ENCODE data around the gene DNAH14. TPM values are rescaled to one million over a fixed set of nuclear protein-coding genes. Genes with fewer than 3 reads are reported as not detected.

DNAH14 gene
- total RNA-seq, 2 donors from 2014 or later, result 16.9 to 33.3 TPM

GRCh38 chr1:225260319-225260718 lies 330.8 kb downstream of the DNAH14 start:
- ATAC-seq (no peak), DNase-seq (no peak)
- 67 to 77% methylated on average over 1 of the region's 1 CpG for WGBS, 2 donors
- Histone ChIP-seq H3K27me3 (no peaks in the 10 kb centered on the region), H3K27ac (no peak overlapping the region), H3K36me3 (replicated peaks in 1 of 2; ENCODE audit: insufficient read depth in 1 of 2, low read depth in 2 of 2) (no peaks in the 10 kb centered on the region), H3K4me1 (no peaks in the 10 kb centered on the region), H3K9me3 (no peaks in the 10 kb centered on the region), H3K4me3 (no peak overlapping the region)
- TF ChIP-seq POLR2A (IDR thresholded peaks at IDR 0.05) (no peak), CTCF (IDR thresholded peaks at IDR 0.05) (no peak)
- intact Hi-C loops (cut with DNase I), result no loop called here

GRCh38 chr1:225277445-225277844 lies 348.0 kb downstream of the DNAH14 start:
- Histone ChIP-seq H3K4me1 (no peaks in the 10 kb centered on the region), H3K4me3 (no peak overlapping the region), H3K27me3 (no peaks in the 10 kb centered on the region), H3K27ac (no peak overlapping the region), H3K9me3 (peaks cover 0 to 5% (median 0%) of the 10 kb centered on the region in 3 donors), H3K36me3 (replicated peaks in 1 of 2; ENCODE audit: insufficient read depth in 1 of 2, low read depth in 2 of 2) (no peaks in the 10 kb centered on the region)
- WGBS, 2 donors, result 96 to 97% methylated on average over 3 of the region's 3 CpGs
- ATAC-seq (no peak), DNase-seq (no peak)
- no peak for TF ChIP-seq CTCF (IDR thresholded peaks at IDR 0.05)
- no peak for TF ChIP-seq POLR2A (IDR thresholded peaks at IDR 0.05)
- intact Hi-C loops (cut with DNase I), result no loop called here

- no peaks in the 10 kb centered on the region for H3K4me1 ChIP-seq
- ATAC-seq (no peak), DNase-seq (no peak)
- H3K36me3 ChIP-seq (replicated peaks in 1 of 2; ENCODE audit: insufficient read depth in 1 of 2, low read depth in 2 of 2), result no peaks in the 10 kb centered on the region
- H3K27me3 ChIP-seq, result no peaks in the 10 kb centered on the region
- intact Hi-C loops (cut with DNase I), result no loop called here
- no peak overlapping the region for H3K4me3 ChIP-seq
- TF ChIP-seq CTCF (IDR thresholded peaks at IDR 0.05) (no peak), POLR2A (IDR thresholded peaks at IDR 0.05) (no peak)
- H3K27ac ChIP-seq, result no peak overlapping the region
- H3K9me3 ChIP-seq, result peaks cover 0 to 5% (median 0%) of the 10 kb centered on the region in 3 donors
These were observed 351.1 kb downstream of the DNAH14 start for GRCh38 chr1:225280563-225280962.

- no peaks in the 10 kb centered on the region for H3K27me3 ChIP-seq
- H3K4me1 ChIP-seq, result no peaks in the 10 kb centered on the region
- ATAC-seq (no peak), DNase-seq (no peak)
- no peak overlapping the region for H3K4me3 ChIP-seq
- TF ChIP-seq CTCF (IDR thresholded peaks at IDR 0.05), result no peak
- TF ChIP-seq POLR2A (IDR thresholded peaks at IDR 0.05), result no peak
- H3K9me3 ChIP-seq, result no peaks in the 10 kb centered on the region
- H3K36me3 ChIP-seq (replicated peaks in 1 of 2; ENCODE audit: insufficient read depth in 1 of 2, low read depth in 2 of 2), result no peaks in the 10 kb centered on the region
- no peak overlapping the region for H3K27ac ChIP-seq
- WGBS, 2 donors, result 48 to 56% methylated on average over 1 of the region's 1 CpG
- intact Hi-C loops (cut with DNase I), result no loop called here
These were observed 360.8 kb downstream of the DNAH14 start for GRCh38 chr1:225290244-225290643.

- ATAC-seq, result no peak
- no peak for TF ChIP-seq CTCF (IDR thresholded peaks at IDR 0.05)
- no peak for TF ChIP-seq POLR2A (IDR thresholded peaks at IDR 0.05)
- H3K4me1 ChIP-seq, result no peaks in the 10 kb centered on the region
These were observed 370.1 kb downstream of the DNAH14 start for GRCh38 chr1:225299624-225300023.

More at GRCh38 chr1:225299624-225300023, 370.1 kb downstream of the DNAH14 start:
- Histone ChIP-seq H3K27ac (no peak overlapping the region), H3K4me3 (no peak overlapping the region), H3K36me3 (replicated peaks in 1 of 2; ENCODE audit: insufficient read depth in 1 of 2, low read depth in 2 of 2) (no peaks in the 10 kb centered on the region), H3K27me3 (no peaks in the 10 kb centered on the region), H3K9me3 (no peaks in the 10 kb centered on the region)
- WGBS, 2 donors, result 70 to 81% methylated on average over 2 of the region's 2 CpGs
- DNase-seq, result no peak
- intact Hi-C loops (cut with DNase I), result no loop called here

All from body of pancreas (tissue), 4 donors.